Astrocyte of the cerebellum (primary cell): Measurements from ENCODE around the gene MKLN1.

Experiments
- DNase-seq: peaks from one replicate; pipeline ENCODE4 v3.0.0-alpha.2; 2011; ENCODE audit warnings: low read depth
- H3K4me3 ChIP-seq: 2 replicates; pipeline ENCODE4 v1.5.1; 2011; ENCODE audit warnings: mild to moderate bottlenecking, low read depth, low read length, moderate library complexity
- CTCF ChIP-seq: IDR thresholded peaks from 2 replicates; pipeline ENCODE4 v1.5.1; 2012; ENCODE audit warnings: low read length, low read depth, moderate library complexity, mild to moderate bottlenecking; ENCODE audit errors: missing control alignments
- in situ Hi-C: cut with HindIII; loops from 2 replicates; pipeline ENCODE4 v1.10.0; 2017; ENCODE audit warnings: low sequenced_read_pairs

MKLN1 gene

GRCh38 chr7:131497454-131497853, 169.8 kb downstream of the MKLN1 start:
- no peak overlapping the region for H3K4me3 ChIP-seq
- TF ChIP-seq CTCF: no peak
- in situ Hi-C loops: no loop called here
- no peak for DNase-seq

GRCh38 chr7:131498237-131498885, 170.7 kb downstream of the MKLN1 start:
- no peak for TF ChIP-seq CTCF
- H3K4me3 ChIP-seq: no peak overlapping the region
- DNase-seq: no peak
- in situ Hi-C loops: no loop called here

GRCh38 chr7:131499801-131500200, 172.1 kb downstream of the MKLN1 start:
- TF ChIP-seq CTCF: no peak
- no peak overlapping the region for H3K4me3 ChIP-seq
- in situ Hi-C loops: no loop called here
- no peak for DNase-seq

- H3K4me3 ChIP-seq: no peak overlapping the region
- DNase-seq: no peak
- in situ Hi-C loops: no loop called here
- TF ChIP-seq CTCF: no peak
These were observed 172.7 kb downstream of the MKLN1 start for GRCh38 chr7:131500357-131500756.

- TF ChIP-seq CTCF: no peak
- DNase-seq: peak; percentile 55
- H3K4me3 ChIP-seq: no peak overlapping the region
- in situ Hi-C loops: no loop called here
These were observed 173.7 kb downstream of the MKLN1 start for GRCh38 chr7:131501422-131501821.

GRCh38 chr7:131501930-131502685, 174.4 kb downstream of the MKLN1 start:
- in situ Hi-C loops: no loop called here
- DNase-seq: no peak
- no peak overlapping the region for H3K4me3 ChIP-seq
- no peak for TF ChIP-seq CTCF
